VCaP (cell line): ENCODE data around the gene NOTO.

ENCODE experiments used
- H3K27ac ChIP-seq: fragments of 450-650 bp; 2 replicates; pipeline ENCODE4 v1.5.1; 2017
- CTCF ChIP-seq: fragments of 450-650 bp; conservative IDR thresholded peaks from 2 replicates; pipeline ENCODE4 v1.5.1; 2017; ENCODE audit warnings: mild to moderate bottlenecking, moderate library complexity

Gene NOTO

GRCh38 chr2:73258186-73258912 is 56.0 kb downstream of the NOTO start:
- H3K27ac ChIP-seq: no peak overlapping the region
- TF ChIP-seq CTCF: no peak

GRCh38 chr2:73258913-73259215 is 56.5 kb downstream of the NOTO start:
- no peak overlapping the region for H3K27ac ChIP-seq
- no peak for TF ChIP-seq CTCF

GRCh38 chr2:73259276-73259675 is 56.9 kb downstream of the NOTO start:
- no peak for TF ChIP-seq CTCF
- H3K27ac ChIP-seq: no peak overlapping the region

- TF ChIP-seq CTCF: no peak
- H3K27ac ChIP-seq: no peak overlapping the region
Measured at GRCh38 chr2:73259704-73260337, 57.4 kb downstream of the NOTO start.

- no peak overlapping the region for H3K27ac ChIP-seq
- peak; percentile 67 for TF ChIP-seq CTCF
Measured at GRCh38 chr2:73260338-73260984, 58.1 kb downstream of the NOTO start.
